Activated T-cell treated with anti-CD3 and anti-CD28 coated beads, Interleukin-2, amount 50 U/mL, for 72 hours (primary cell): ENCODE results near the gene FGA. TPM values are rescaled to one million over a fixed set of nuclear protein-coding genes. Genes with fewer than 3 reads are reported as not detected.

ENCODE experiments used
- ATAC-seq, 2 donors: fragments of 150-1000 bp; cut with Tn5 transposase; replicated peaks in 1 of 2; 2 replicates each; pipeline ENCODE4 v1.10.0; 2021; ENCODE audit warnings: moderate library complexity in 2 of 2, mild to moderate bottlenecking in 1 of 2
- DNase-seq, 2 donors: peaks; one replicate each; pipeline ENCODE4 v3.0.0; 2021 to 2022; ENCODE audit warnings: mixed read lengths in 1 of 2
- H3K27ac Mint-ChIP-seq: one replicate; pipeline ENCODE4 v1.8.0; 2022; ENCODE audit warnings: mild to moderate bottlenecking, moderate library complexity, mixed read lengths
- H3K27me3 Mint-ChIP-seq: one replicate; pipeline ENCODE4 v1.8.0; 2022; ENCODE audit warnings: low read depth, mixed read lengths
- H3K36me3 Mint-ChIP-seq, 2 donors: one replicate each; pipeline ENCODE4 v1.8.0; 2022; ENCODE audit warnings: mixed read lengths in 2 of 2, mild to moderate bottlenecking in 1 of 2; ENCODE audit not compliant: insufficient read depth in 2 of 2
- H3K4me1 Mint-ChIP-seq: one replicate; pipeline ENCODE4 v1.8.0; 2022; ENCODE audit warnings: low read depth, mixed read lengths
- H3K4me3 Mint-ChIP-seq, 2 donors: one replicate each; pipeline ENCODE4 v1.8.0; 2022; ENCODE audit warnings: mild to moderate bottlenecking in 2 of 2, mixed read lengths in 2 of 2, moderate library complexity in 2 of 2
- H3K9me3 Mint-ChIP-seq, 2 donors: one replicate each; pipeline ENCODE4 v1.8.0; 2022; ENCODE audit warnings: mixed read lengths in 2 of 2
- total RNA-seq, 2 donors: library from RNA; stranded (reverse); gene quantifications; one replicate each; pipeline ENCODE4 v1.2.3, GENCODE V29; 2022

Gene FGA
- total RNA-seq, 2 donors from 2014 or later: not detected

- no peaks in the 10 kb centered on the region for H3K36me3 Mint-ChIP-seq
- ATAC-seq: peak in 1 of 2 donors; percentile 9
These were observed 29.7 kb downstream of the FGA start for GRCh38 chr4:154560824-154561231.

GRCh38 chr4:154560419-154560801 lies 30.1 kb downstream of the FGA start:
- H3K27ac Mint-ChIP-seq: no peak overlapping the region
- no peaks in the 10 kb centered on the region for H3K36me3 Mint-ChIP-seq
- no peaks in the 10 kb centered on the region for H3K9me3 Mint-ChIP-seq
- H3K4me3 Mint-ChIP-seq: no peak overlapping the region
- DNase-seq (no peak), ATAC-seq (peak in 1 of 2 donors; percentile 36)
- H3K4me1 Mint-ChIP-seq: no peaks in the 10 kb centered on the region
- H3K27me3 Mint-ChIP-seq: no peaks in the 10 kb centered on the region

More at GRCh38 chr4:154560824-154561231, 29.7 kb downstream of the FGA start:
- H3K27me3 Mint-ChIP-seq: no peaks in the 10 kb centered on the region
- no peaks in the 10 kb centered on the region for H3K9me3 Mint-ChIP-seq
- no peak for DNase-seq
- H3K4me1 Mint-ChIP-seq: no peaks in the 10 kb centered on the region
- H3K4me3 Mint-ChIP-seq: no peak overlapping the region
- H3K27ac Mint-ChIP-seq: no peak overlapping the region

GRCh38 chr4:154559494-154560418 lies 30.8 kb downstream of the FGA start:
- Mint-ChIP-seq H3K27ac (no peak overlapping the region), H3K4me3 (no peak overlapping the region), H3K9me3 (no peaks in the 10 kb centered on the region), H3K27me3 (no peaks in the 10 kb centered on the region), H3K36me3 (no peaks in the 10 kb centered on the region), H3K4me1 (no peaks in the 10 kb centered on the region)
- ATAC-seq (peak; percentile 35 to 51), DNase-seq (no peak)

- Mint-ChIP-seq H3K27ac (no peak overlapping the region), H3K4me3 (no peak overlapping the region), H3K36me3 (no peaks in the 10 kb centered on the region), H3K27me3 (no peaks in the 10 kb centered on the region), H3K4me1 (no peaks in the 10 kb centered on the region), H3K9me3 (no peaks in the 10 kb centered on the region)
- ATAC-seq: no peak
- DNase-seq: no peak
These were observed 31.4 kb downstream of the FGA start for GRCh38 chr4:154559141-154559493.

GRCh38 chr4:154551872-154552686 lies 38.5 kb downstream of the FGA start:
- Mint-ChIP-seq H3K4me3 (no peak overlapping the region), H3K36me3 (peaks cover 6 to 14% of the 10 kb centered on the region in 2 donors), H3K27me3 (no peaks in the 10 kb centered on the region), H3K4me1 (peaks cover 23% of the 10 kb centered on the region), H3K9me3 (no peaks in the 10 kb centered on the region), H3K27ac (no peak overlapping the region)
- peak; percentile 65 to 66 for DNase-seq
- peak; percentile 37 to 41 for ATAC-seq

- H3K36me3 Mint-ChIP-seq: peaks cover 6 to 21% of the 10 kb centered on the region in 2 donors
- ATAC-seq: peak; percentile 99
These were observed 40.4 kb downstream of the FGA start, which contains the start of gene PLRG1 for GRCh38 chr4:154549894-154550790. Gene PLRG1 (minus strand): TSS chr4:154550400. CDS start chr4:154550308, 92 bp downstream.

GRCh38 chr4:154545689-154546088 lies 44.9 kb downstream of the FGA start:
- Mint-ChIP-seq H3K9me3 (no peaks in the 10 kb centered on the region), H3K36me3 (peaks cover 10 to 42% of the 10 kb centered on the region in 2 donors), H3K27me3 (no peaks in the 10 kb centered on the region), H3K4me3 (no peak overlapping the region), H3K27ac (no peak overlapping the region), H3K4me1 (peaks cover 15% of the 10 kb centered on the region)
- no peak for ATAC-seq
- DNase-seq: no peak

More at GRCh38 chr4:154549894-154550790, 40.4 kb downstream of the FGA start, which contains the start of gene PLRG1:
- Mint-ChIP-seq H3K27me3 (no peaks in the 10 kb centered on the region), H3K4me3 (peak within 1 kb of the TSS; percentile 97 to 100), H3K9me3 (no peaks in the 10 kb centered on the region), H3K27ac (peak within 1 kb of the TSS; percentile 97), H3K4me1 (peaks cover 23% of the 10 kb centered on the region)
- peak; percentile 96 to 98 for DNase-seq

GRCh38 chr4:154542271-154542879 lies 48.2 kb downstream of the FGA start:
- Mint-ChIP-seq H3K9me3 (no peaks in the 10 kb centered on the region), H3K36me3 (peaks cover 6 to 42% of the 10 kb centered on the region in 2 donors), H3K27ac (no peak overlapping the region), H3K4me3 (no peak overlapping the region), H3K27me3 (no peaks in the 10 kb centered on the region), H3K4me1 (no peaks in the 10 kb centered on the region)
- no peak for DNase-seq
- ATAC-seq: no peak

Other genes with a start within 250 kb of the FGA start
- not detected for gene DCHS2, start 98.9 kb downstream of the FGA start, total RNA-seq
- 100 to 1,000 TPM; 169 to 181 TPM for gene PLRG1, start 40.3 kb downstream of the FGA start, total RNA-seq
- gene FGB, start 27.7 kb downstream of the FGA start, total RNA-seq: not detected
- gene FGG, start 21.9 kb upstream of the FGA start, total RNA-seq: not detected
- not detected for gene LRAT, start 153.3 kb upstream of the FGA start, total RNA-seq
- not detected for gene RBM46, start 190.5 kb upstream of the FGA start, total RNA-seq